SK-N-SH treated with all-trans-retinoic acid at 6 μM for 48 hours (cell line): ENCODE data around the gene RFFL.

Source experiments
- CSDC2 ChIP-seq: fragments of 250-450 bp; sonication (Bioruptor Pico); IDR thresholded peaks from 2 replicates; pipeline ENCODE4 v1.5.0; 2020; ENCODE audit warnings: mild to moderate bottlenecking, moderate library complexity
- GLIS3 ChIP-seq: fragments of 250-450 bp; sonication (Bioruptor Pico); IDR thresholded peaks from 2 replicates; pipeline ENCODE4 v1.5.0; 2020; ENCODE audit warnings: mild to moderate bottlenecking, moderate library complexity
- RARB ChIP-seq: fragments of 250-450 bp; sonication (Bioruptor Pico); IDR thresholded peaks from 2 replicates; pipeline ENCODE4 v1.8.0; 2021; ENCODE audit warnings: mild to moderate bottlenecking, moderate library complexity
- SNAI2 ChIP-seq: fragments of 250-450 bp; sonication (Bioruptor Pico); IDR thresholded peaks from 2 replicates; pipeline ENCODE4 v1.5.0; 2020; ENCODE audit warnings: mild to moderate bottlenecking, moderate library complexity
- TCF4 ChIP-seq: fragments of 250-450 bp; sonication (Bioruptor Pico); IDR thresholded peaks from 2 replicates; pipeline ENCODE4 v1.8.0; 2021; ENCODE audit warnings: mild to moderate bottlenecking, moderate library complexity, borderline replicate concordance
- ZFP3 ChIP-seq: fragments of 250-450 bp; sonication (Bioruptor Pico); IDR thresholded peaks from 2 replicates; pipeline ENCODE4 v1.5.0; 2020; ENCODE audit warnings: mild to moderate bottlenecking, moderate library complexity
- ZFP30 ChIP-seq: fragments of 450-650 bp; formaldehyde crosslinking; IDR thresholded peaks from 2 replicates; pipeline ENCODE4 v1.5.0; 2022; ENCODE audit warnings: mild to moderate bottlenecking, moderate library complexity
- ZNF70 ChIP-seq: fragments of 450-650 bp; formaldehyde crosslinking; IDR thresholded peaks from 2 replicates; pipeline ENCODE4 v1.5.0; 2020; ENCODE audit warnings: mild to moderate bottlenecking, moderate library complexity
- ZNF8 ChIP-seq: fragments of 450-650 bp; formaldehyde crosslinking; IDR thresholded peaks from 2 replicates; pipeline ENCODE4 v1.5.0; 2020; ENCODE audit warnings: mild to moderate bottlenecking, moderate library complexity
- TF ChIP-seq, protein P1 (sequence below): fragments of 250-450 bp; sonication (Bioruptor Pico); IDR thresholded peaks from 2 replicates; pipeline ENCODE4 v1.5.1; 2021; ENCODE audit warnings: mild to moderate bottlenecking, moderate library complexity
- TF ChIP-seq, protein P2 (sequence below): fragments of 250-450 bp; sonication (Bioruptor Pico); IDR thresholded peaks from 2 replicates; pipeline ENCODE4 v1.5.1; 2020; ENCODE audit warnings: low read depth, mild to moderate bottlenecking, moderate library complexity

- TF ChIP-seq ZFP3 (no peak), TCF4 (CRISPR knock-in tag) (no peak), SNAI2 (CRISPR knock-in tag) (no peak), RARB (CRISPR knock-in tag) (no peak), ZNF70 (CRISPR knock-in tag) (no peak), GLIS3 (CRISPR knock-in tag) (no peak), CSDC2 (CRISPR knock-in tag) (no peak), ZFP30 (CRISPR knock-in tag) (no peak), ZNF8 (CRISPR knock-in tag) (no peak)
- TF ChIP-seq, protein P1, sequence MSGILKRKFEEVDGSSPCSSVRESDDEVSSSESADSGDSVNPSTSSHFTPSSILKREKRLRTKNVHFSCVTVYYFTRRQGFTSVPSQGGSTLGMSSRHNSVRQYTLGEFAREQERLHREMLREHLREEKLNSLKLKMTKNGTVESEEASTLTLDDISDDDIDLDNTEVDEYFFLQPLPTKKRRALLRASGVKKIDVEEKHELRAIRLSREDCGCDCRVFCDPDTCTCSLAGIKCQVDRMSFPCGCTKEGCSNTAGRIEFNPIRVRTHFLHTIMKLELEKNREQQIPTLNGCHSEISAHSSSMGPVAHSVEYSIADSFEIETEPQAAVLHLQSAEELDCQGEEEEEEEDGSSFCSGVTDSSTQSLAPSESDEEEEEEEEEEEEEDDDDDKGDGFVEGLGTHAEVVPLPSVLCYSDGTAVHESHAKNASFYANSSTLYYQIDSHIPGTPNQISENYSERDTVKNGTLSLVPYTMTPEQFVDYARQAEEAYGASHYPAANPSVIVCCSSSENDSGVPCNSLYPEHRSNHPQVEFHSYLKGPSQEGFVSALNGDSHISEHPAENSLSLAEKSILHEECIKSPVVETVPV (CRISPR knock-in tag) = no peak
- TF ChIP-seq, protein P2, sequence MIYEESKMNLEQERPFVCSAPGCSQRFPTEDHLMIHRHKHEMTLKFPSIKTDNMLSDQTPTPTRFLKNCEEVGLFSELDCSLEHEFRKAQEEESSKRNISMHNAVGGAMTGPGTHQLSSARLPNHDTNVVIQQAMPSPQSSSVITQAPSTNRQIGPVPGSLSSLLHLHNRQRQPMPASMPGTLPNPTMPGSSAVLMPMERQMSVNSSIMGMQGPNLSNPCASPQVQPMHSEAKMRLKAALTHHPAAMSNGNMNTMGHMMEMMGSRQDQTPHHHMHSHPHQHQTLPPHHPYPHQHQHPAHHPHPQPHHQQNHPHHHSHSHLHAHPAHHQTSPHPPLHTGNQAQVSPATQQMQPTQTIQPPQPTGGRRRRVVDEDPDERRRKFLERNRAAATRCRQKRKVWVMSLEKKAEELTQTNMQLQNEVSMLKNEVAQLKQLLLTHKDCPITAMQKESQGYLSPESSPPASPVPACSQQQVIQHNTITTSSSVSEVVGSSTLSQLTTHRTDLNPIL = no peak
Measured at GRCh38 chr17:34980681-34981537, 82.6 kb downstream of the RFFL start.
